Ishikawa (cell line): Measurements from ENCODE around the gene ZBTB46.

ENCODE experiments used
- CEBPB ChIP-seq: IDR thresholded peaks from 2 replicates; pipeline ENCODE4 v1.6.1; 2012
- CREB1 ChIP-seq: IDR thresholded peaks from 2 replicates; pipeline ENCODE4 v1.6.1; 2012; ENCODE audit warnings: low read depth
- EGR1 ChIP-seq: IDR thresholded peaks from 2 replicates; pipeline ENCODE4 v1.6.1; 2012
- EP300 ChIP-seq: IDR thresholded peaks from 2 replicates; pipeline ENCODE4 v1.6.1; 2012; ENCODE audit warnings: borderline replicate concordance
- FOXM1 ChIP-seq: IDR thresholded peaks from 2 replicates; pipeline ENCODE4 v1.6.1; 2012; ENCODE audit warnings: low read depth, borderline replicate concordance
- MAX ChIP-seq: IDR thresholded peaks from 2 replicates; pipeline ENCODE4 v1.6.1; 2012
- REST ChIP-seq: IDR thresholded peaks from 2 replicates; pipeline ENCODE4 v1.6.1; 2012; ENCODE audit warnings: low read depth, mild to moderate bottlenecking
- USF1 ChIP-seq: IDR thresholded peaks from 2 replicates; pipeline ENCODE4 v1.6.1; 2012
- ZBTB7A ChIP-seq: IDR thresholded peaks from 2 replicates; pipeline ENCODE4 v1.6.1; 2012; ENCODE audit warnings: low read depth

- TF ChIP-seq EP300 (no peak), FOXM1 (no peak), REST (no peak), USF1 (no peak), ZBTB7A (no peak), CEBPB (no peak), MAX (no peak), EGR1 (no peak), CREB1 (no peak)
Observed at GRCh38 chr20:63810730-63811490, 20.2 kb downstream of the ZBTB46 start.
